Measurements from ENCODE around the gene GTF2IRD1.
"Not testable (repeated sequence)": the region's sequence is repeated elsewhere in the genome, so short reads cannot be mapped to it uniquely, and the experiment has no call there.

Gene GTF2IRD1

DNA sequence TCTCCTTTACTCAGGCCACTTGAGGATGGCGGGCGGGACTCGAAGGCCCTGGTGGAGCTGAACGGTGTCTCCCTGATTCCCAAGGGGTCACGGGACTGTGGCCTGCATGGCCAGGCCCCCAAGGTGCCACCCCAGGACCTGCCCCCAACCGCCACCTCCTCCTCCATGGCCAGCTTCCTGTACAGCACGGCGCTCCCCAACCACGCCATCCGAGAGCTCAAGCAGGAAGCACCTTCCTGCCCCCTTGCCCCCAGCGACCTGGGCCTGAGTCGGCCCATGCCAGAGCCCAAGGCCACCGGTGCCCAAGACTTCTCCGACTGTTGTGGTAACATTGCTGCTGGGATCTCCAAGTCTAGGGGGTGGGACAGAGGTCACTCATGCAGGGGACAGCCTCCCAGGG lies 65.7 kb downstream of the GTF2IRD1 start:
- DNase-seq = no peak

DNA sequence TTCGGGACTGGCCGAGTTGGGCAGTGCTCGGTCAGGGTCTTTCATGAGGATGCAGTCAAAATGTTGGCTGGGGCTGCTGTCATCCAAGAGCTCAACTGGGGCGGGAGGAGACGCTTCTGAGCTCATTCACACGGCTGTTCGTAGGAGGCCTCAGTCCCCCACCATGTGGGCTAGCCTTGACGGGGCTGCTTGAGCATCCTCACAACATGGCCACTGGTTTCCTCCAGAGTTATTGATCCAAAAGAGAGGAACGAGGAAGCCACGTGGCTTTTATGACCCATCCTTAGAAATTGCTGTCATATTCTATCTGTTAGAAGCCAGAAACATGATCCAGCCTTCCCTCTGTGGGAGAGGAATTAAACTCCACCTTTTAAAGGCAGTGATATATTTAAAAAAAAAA lies 68.1 kb downstream of the GTF2IRD1 start:
- DNase-seq = no peak

DNA sequence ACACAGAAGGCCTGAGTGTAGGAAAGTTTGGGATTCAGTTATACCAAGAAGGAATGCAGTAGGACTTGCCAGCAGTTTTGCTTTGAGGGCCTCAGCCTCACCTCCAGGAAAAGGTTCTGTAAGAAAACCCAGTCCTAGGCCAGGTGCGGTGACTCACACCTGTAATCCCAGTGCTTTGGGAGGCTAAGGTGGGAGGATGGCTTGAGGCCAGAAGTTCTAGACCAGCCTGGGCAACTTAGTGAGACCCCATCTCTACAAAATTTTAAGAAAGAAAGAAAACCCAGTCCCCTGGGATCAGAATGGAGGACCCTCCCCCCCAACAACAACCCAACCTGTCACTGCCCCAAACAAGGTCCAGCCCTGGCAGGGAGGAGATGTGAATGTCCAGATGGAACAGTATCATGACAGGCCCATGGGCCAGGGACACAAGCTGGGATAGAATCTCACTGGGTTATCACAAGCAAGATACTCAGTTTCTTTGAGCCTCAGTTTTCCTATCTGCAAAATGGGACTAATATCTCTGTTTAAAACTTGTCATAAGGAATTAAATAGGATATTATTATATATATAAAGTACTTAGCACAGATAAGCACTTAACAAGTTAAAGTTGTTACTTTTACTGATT lies 68.7 kb downstream of the GTF2IRD1 start:
- DNase-seq = no peak

DNA sequence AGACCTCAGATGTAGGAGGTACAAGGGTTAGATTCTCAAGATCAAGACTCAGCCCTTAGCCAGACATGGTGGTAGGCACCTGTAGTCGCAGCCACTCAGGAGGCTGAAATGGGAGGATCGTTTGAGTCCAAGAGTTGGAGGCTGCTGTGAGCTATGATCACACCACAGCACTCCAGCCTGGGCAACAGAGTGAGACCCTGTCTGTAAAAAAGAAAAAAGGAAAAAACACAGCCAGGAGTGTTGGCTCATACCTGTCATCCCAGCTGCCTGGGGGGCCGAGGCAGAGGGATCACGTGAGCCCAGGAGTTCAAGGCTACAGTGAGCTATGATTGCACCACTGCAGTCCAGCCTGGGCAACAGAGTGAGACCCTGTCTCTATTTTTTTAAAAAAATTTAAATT lies 69.3 kb downstream of the GTF2IRD1 start:
- DNase-seq = no peak

DNA sequence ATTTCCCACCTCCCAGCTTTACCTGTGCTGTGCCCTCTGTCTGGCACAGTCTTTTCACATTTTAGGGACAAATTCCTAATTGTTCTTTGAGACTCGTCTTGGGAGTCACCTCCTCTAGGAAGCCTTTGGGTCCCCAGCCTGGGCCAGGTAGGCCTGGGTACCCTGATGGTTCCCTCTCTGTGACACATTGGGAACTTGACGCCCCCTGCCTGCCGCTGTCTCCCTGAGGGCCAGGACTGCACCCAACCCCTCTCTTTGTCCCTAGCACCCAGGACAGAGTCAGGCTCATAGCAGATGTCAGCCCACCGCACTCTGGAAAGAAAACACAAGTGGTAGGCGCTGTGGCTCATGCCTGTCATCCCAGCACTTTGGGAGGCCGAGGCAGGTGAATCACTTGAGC lies 71.4 kb downstream of the GTF2IRD1 start:
- no peak for DNase-seq

DNA sequence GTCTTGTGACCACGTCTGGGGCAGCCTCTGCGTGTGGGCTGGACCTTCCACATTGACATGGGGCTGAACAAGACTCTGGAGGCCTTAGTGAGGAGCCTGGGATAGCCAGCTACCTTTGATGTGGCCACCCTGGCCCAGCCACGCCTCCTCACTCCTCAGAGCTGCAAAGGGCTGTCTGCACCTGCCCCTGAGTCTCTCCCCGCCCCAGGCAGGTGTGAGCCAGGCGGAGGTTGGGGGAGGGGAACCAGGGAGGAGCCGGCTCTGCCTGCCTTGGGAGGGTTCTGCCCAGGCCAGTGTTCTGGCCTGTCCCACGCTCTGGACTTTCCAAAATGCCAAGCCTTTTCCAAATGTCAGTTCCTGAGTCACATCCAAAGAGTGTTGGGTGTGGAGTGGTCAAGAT lies 72.2 kb downstream of the GTF2IRD1 start:
- no peak for DNase-seq

GRCh38 chr7:74526780-74527179 lies 73.1 kb downstream of the GTF2IRD1 start:
- DNase-seq = no peak

DNA sequence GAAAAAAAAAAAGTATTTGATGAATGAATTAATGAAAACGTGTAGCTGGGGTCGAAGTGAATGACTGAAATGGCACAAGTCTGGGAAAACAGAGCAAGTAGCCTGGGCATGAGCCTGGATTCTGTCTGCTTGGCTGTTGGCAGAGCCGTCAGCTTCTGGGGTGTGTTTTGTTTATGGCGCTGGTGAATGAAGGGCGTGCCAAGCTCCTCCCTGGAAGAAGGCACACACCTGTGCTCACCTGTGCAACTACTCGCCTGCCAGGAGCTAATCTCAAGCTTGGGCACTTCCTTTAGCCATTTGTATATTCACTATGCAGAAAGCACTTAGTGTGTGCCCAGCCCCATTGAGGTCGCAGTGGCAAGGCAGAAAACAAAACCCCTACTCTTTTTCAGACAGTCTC lies 74.1 kb downstream of the GTF2IRD1 start:
- DNase-seq = no peak

DNA sequence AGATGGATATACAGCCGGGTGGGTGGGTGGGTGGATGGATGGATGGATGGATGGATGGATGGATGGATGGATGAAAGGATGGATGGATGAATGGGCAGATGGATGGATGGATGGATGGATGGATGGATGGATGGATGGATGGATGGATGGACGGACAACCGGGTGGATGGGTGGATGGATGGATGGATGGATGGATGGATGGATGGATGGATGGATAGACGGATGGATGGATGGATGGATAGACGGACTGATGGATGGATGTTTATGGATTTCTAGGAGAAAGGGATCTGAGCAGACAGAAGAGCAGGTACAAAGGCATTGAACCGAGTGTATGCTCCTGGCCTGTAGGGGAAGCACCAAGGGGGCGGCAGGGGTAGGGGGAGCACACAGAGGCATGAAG lies 75.1 kb downstream of the GTF2IRD1 start:
- DNase-seq = not testable (repeated sequence)

GRCh38 chr7:74535951-74536356 lies 82.2 kb downstream of the GTF2IRD1 start:
- DNase-seq = no peak

DNA sequence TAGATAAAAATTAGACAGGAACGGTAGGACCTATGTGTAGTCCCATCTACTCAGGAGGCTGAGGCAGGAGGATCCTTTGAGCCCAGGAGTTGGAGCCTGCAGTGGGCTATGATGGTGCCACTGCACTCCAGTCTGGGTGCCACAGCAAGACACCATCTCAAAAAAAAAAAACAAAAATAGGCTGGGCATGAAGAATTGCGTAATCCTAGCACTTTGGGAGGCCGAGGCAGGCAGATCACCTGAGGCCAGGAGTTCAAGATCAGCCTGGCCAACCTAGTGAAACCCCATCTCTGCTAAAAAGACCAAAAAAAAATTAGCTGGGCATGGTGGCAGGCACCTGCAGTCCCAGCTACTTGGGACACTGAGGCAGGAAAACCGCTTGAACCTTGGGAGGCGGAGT lies 88.2 kb downstream of the GTF2IRD1 start:
- not testable (repeated sequence) for DNase-seq

DNA sequence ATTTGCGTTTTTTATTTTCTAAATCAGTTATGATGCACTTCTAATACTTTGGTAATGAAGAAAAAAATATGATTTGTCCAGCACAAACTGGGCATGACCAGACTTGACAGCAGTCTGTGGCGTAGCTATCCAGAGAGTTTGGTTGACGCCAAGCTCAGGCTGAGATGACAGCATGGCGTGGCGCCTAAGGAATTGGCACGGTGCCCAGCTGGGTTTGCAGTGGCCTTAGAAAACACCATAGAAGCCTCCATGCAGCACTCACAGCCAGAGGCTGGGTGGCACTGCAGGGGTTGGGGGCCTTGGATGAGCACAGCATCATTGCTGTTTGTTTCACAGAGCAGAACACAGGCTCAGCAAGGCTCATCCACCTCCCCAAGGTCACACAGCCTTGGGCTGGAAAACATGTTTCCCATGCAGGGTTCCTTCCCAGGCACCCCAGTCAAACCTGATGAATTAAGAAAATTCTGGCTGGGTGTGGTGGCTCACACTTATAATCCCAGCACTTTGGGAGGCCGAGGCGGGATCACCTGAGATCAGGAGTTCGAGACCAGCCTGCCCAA lies 88.9 kb downstream of the GTF2IRD1 start:
- DNase-seq = no peak

GRCh38 chr7:74544706-74545469 lies 91.2 kb downstream of the GTF2IRD1 start:
- DNase-seq = peak; percentile 23 to 41

GRCh38 chr7:74545921-74546320 lies 92.2 kb downstream of the GTF2IRD1 start:
- DNase-seq = no peak

DNA sequence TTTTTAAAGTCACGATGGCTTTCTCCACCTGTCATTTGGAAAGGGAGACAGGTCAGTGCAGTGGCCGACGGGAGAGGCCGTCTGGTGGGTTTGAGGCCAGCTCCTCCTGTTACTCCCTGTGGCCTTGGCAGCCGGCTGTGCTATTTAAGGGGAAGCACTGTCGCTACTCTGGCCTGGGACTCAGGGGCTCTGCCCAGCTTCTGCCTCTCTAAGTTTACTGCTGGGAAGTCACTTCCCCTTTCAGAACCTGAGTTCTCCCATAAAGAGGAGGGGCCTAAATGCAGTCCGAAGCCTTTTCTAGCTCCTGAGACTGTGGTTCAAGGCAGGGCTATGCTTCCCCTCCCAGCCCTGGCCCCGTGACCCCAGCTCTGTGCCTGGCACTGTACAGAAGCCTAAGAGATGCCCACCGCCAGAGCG lies 99.9 kb downstream of the GTF2IRD1 start:
- not testable (repeated sequence) for DNase-seq

DNA sequence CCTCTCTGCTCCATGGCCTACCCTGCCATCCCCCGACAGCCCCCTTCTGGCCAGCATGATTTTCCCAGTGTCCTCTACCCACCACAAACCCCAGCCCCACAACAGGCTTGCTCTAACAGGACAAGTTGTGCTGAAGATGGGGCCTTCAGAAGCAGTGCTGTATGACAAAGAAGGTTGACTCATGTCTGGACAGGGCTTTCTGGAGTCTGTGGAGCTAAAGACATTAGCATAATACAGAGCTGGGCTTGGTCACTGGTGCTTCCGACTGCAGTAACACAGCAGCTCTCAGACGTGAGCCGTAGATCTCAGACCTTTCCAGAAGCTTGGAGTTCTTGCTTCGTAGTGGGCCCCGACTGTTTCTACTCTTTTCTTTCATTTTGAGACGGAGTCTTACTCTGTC lies 100.5 kb downstream of the GTF2IRD1 start:
- DNase-seq = no peak

DNA sequence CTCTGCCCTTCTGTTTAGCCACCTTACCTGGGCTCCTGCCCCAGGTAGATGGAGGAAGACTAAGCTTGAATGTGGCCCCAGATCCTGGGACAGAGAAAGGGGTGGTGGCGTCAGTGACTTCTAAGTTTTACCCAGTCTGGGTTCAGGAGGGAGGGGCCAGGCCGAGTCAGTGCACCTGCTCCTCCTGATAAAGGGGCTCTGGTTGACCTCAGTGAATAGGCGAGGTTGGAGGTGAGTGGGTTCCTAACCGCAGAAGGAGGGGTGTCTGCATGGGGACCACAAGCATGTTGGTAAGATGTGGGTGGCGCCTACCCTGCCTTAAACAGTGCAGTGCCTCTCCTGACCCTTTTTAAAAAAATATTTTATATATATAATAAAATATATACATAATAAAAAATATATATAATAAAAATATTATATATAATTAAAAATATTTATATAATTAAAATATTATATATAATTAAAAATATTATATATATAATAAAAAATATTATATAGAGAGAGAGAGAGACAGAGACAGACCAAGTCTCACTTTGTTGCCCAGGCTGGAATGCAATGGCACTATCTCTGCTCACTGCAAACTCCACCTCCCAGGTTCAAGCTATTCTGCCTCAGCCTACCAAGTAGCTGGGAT lies 106.5 kb downstream of the GTF2IRD1 start:
- no peak for DNase-seq

- no peak for DNase-seq
Measured at GRCh38 chr7:74561898-74562613, 108.3 kb downstream of the GTF2IRD1 start.

DNA sequence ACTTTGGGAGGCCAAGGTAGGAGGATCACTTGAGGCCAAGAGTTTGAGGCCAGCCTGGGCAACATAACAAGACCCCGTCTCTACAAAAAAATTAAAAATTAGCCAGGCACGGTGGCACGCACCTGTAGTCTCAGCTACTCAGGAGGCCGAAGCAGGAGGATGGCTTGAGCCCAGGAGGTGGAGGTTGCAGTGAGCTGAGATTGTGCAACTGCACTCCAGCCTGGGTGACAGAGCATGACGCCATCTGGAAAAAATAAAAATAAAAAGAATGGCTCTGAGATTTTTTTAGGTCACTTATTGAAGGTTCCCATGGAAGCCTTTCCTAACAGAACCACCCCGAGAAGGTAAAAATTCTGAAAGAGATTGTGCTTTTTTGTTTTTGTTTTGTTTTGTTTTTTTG lies 109.9 kb downstream of the GTF2IRD1 start:
- DNase-seq = not testable (repeated sequence)

GRCh38 chr7:74567318-74567668 lies 113.6 kb downstream of the GTF2IRD1 start:
- DNase-seq = no peak

GRCh38 chr7:74568658-74569057 lies 115.0 kb downstream of the GTF2IRD1 start:
- DNase-seq = no peak

- DNase-seq = peak in 1 of 2 donors; percentile 4
Measured at GRCh38 chr7:74569501-74570075, 115.9 kb downstream of the GTF2IRD1 start.

Data from stimulated activated CD4-positive, alpha-beta T cell treated with anti-CD3 and anti-CD28 coated beads, Interleukin-2, amount 100 ng/mL, for 48 hours (primary cell).